Panc1 (cell line): ENCODE results near the gene BCAN.

Experiments used
- POLR2AphosphoS5 ChIP-seq: IDR thresholded peaks from 2 replicates; pipeline ENCODE4 v1.6.1; 2012; ENCODE audit warnings: mild to moderate bottlenecking, low read depth, low read length, moderate library complexity
- SIN3A ChIP-seq: IDR thresholded peaks from 2 replicates; pipeline ENCODE4 v1.6.1; 2012; ENCODE audit warnings: low read depth, mild to moderate bottlenecking, low read length, moderate library complexity, borderline replicate concordance; ENCODE audit not compliant: insufficient read depth
- TCF7L2 ChIP-seq: IDR thresholded peaks from 2 replicates; pipeline ENCODE4 v1.6.1; 2011; ENCODE audit warnings: mild to moderate bottlenecking, low read depth, low read length, inconsistent platforms
- TF ChIP-seq, protein P1 (sequence below), 2 experiments: IDR thresholded peaks; 2 replicates each; pipeline ENCODE4 v1.6.1; 2011 to 2012; ENCODE audit warnings: low read depth in 2 of 2, control low read depth in 1 of 2, low read length in 1 of 2, mild to moderate bottlenecking in 1 of 2, moderate library complexity in 1 of 2; ENCODE audit not compliant: insufficient read depth in 1 of 2
- TF ChIP-seq, protein P2 (sequence below): fragments of 450-650 bp; IDR thresholded peaks from 2 replicates; pipeline ENCODE4 v1.5.1; 2017; ENCODE audit warnings: mild to moderate bottlenecking

DNA sequence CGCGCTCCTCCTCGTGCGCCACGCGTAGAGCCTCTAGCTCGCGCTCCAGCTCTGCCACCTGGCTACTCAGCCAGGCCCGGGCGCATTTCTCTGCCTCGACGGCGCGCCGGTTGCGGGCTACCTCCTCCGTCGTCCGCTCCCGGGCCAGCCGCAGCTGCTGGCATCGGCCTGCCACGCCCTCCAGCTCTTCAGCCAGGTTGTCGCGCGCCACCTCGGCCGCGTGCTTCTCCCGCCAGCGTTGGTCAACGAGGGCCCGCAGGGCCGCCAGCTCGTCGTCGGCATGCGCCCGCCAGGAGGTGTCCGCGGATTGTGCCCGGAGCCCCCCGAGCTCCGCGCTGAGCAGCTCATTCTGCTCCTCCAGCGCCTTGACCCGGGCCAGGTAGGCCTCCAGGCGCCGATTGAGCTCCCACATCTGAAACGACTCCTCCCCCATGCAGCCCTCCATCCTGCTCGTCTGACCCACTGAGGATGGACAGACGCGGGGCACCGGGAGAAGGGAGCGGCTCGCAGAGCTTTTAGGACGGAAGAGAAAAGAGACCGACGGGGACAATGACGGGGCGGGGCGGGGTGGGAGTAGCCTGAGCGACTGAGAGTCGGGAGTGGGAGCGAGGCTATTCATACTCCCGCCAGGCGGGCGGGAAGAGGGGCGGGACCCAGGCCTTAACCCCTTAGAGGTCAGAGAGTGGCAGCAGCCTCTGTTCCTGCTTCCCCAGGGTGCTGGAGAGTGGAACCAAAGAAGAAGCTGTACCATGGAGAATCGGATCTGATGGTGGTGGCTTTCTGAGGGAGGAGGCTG, 35.1 kb downstream of the BCAN start, which contains the start of gene NES:
- TF ChIP-seq SIN3A (no peak), TCF7L2 (no peak), POLR2AphosphoS5 (0 out of 2 replicates have a peak, but pooled peaks have one; percentile 42)
- TF ChIP-seq, protein P1, sequence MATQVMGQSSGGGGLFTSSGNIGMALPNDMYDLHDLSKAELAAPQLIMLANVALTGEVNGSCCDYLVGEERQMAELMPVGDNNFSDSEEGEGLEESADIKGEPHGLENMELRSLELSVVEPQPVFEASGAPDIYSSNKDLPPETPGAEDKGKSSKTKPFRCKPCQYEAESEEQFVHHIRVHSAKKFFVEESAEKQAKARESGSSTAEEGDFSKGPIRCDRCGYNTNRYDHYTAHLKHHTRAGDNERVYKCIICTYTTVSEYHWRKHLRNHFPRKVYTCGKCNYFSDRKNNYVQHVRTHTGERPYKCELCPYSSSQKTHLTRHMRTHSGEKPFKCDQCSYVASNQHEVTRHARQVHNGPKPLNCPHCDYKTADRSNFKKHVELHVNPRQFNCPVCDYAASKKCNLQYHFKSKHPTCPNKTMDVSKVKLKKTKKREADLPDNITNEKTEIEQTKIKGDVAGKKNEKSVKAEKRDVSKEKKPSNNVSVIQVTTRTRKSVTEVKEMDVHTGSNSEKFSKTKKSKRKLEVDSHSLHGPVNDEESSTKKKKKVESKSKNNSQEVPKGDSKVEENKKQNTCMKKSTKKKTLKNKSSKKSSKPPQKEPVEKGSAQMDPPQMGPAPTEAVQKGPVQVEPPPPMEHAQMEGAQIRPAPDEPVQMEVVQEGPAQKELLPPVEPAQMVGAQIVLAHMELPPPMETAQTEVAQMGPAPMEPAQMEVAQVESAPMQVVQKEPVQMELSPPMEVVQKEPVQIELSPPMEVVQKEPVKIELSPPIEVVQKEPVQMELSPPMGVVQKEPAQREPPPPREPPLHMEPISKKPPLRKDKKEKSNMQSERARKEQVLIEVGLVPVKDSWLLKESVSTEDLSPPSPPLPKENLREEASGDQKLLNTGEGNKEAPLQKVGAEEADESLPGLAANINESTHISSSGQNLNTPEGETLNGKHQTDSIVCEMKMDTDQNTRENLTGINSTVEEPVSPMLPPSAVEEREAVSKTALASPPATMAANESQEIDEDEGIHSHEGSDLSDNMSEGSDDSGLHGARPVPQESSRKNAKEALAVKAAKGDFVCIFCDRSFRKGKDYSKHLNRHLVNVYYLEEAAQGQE (IDR thresholded peaks at IDR 0.05; ENCODE audit: insufficient read depth in 1 of 2, low read depth in 2 of 2, low read length in 1 of 2) = no peak
- TF ChIP-seq, protein P2, sequence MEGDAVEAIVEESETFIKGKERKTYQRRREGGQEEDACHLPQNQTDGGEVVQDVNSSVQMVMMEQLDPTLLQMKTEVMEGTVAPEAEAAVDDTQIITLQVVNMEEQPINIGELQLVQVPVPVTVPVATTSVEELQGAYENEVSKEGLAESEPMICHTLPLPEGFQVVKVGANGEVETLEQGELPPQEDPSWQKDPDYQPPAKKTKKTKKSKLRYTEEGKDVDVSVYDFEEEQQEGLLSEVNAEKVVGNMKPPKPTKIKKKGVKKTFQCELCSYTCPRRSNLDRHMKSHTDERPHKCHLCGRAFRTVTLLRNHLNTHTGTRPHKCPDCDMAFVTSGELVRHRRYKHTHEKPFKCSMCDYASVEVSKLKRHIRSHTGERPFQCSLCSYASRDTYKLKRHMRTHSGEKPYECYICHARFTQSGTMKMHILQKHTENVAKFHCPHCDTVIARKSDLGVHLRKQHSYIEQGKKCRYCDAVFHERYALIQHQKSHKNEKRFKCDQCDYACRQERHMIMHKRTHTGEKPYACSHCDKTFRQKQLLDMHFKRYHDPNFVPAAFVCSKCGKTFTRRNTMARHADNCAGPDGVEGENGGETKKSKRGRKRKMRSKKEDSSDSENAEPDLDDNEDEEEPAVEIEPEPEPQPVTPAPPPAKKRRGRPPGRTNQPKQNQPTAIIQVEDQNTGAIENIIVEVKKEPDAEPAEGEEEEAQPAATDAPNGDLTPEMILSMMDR = no peak
